ENCODE measurements around the gene AOAH. TPM values are rescaled to one million over a fixed set of nuclear protein-coding genes. Genes with fewer than 3 reads are reported as not detected.

The AOAH gene
- total and polyA plus RNA-seq, 2 donors from 2014 or later = 2.7 to 24.7 TPM

GRCh38 chr7:36614959-36615358, 109.3 kb downstream of the AOAH start:
- Histone ChIP-seq H3K4me3 (ENCODE audit: low read length in 3 of 3) (no peak overlapping the region), H3K9ac (ENCODE audit: low read length in 3 of 3) (no peak overlapping the region), H3K9me3 (ENCODE audit: control insufficient read depth in 2 of 3, insufficient read depth in 1 of 3, low read length in 3 of 3) (no peaks in the 10 kb centered on the region), H3K27ac (ENCODE audit: low read depth in 2 of 2, low read length in 2 of 2) (no peak overlapping the region), H3K36me3 (ENCODE audit: control insufficient read depth in 2 of 3, insufficient read depth in 3 of 3, low read length in 3 of 3) (no peaks in the 10 kb centered on the region), H3K27me3 (ENCODE audit: control insufficient read depth, insufficient read depth, low read length) (no peaks in the 10 kb centered on the region), H3K4me1 (ENCODE audit: control insufficient read depth in 2 of 3, insufficient read depth in 2 of 3, low read depth in 1 of 3, low read length in 3 of 3) (no peaks in the 10 kb centered on the region)
- intact Hi-C loops (cut with DNase I) = no loop called here
- FAIRE-seq (no peak), DNase-seq (no peak)
- TF ChIP-seq CTCF (IDR thresholded peaks at IDR 0.05; ENCODE audit: borderline replicate concordance, extremely low read depth, insufficient read depth) = no peak

- H3K27me3 ChIP-seq (ENCODE audit: control insufficient read depth, insufficient read depth, low read length) = no peaks in the 10 kb centered on the region
- no peaks in the 10 kb centered on the region for H3K36me3 ChIP-seq (ENCODE audit: control insufficient read depth in 2 of 3, insufficient read depth in 3 of 3, low read length in 3 of 3)
- no peak for DNase-seq
- H3K4me3 ChIP-seq (ENCODE audit: low read length in 3 of 3) = no peak overlapping the region
- no peak for TF ChIP-seq CTCF (IDR thresholded peaks at IDR 0.05; ENCODE audit: borderline replicate concordance, extremely low read depth, insufficient read depth)
- FAIRE-seq = no peak
- intact Hi-C loops (cut with DNase I) = no loop called here
- no peak overlapping the region for H3K9ac ChIP-seq (ENCODE audit: low read length in 3 of 3)
- no peaks in the 10 kb centered on the region for H3K9me3 ChIP-seq (ENCODE audit: control insufficient read depth in 2 of 3, insufficient read depth in 1 of 3, low read length in 3 of 3)
- no peaks in the 10 kb centered on the region for H3K4me1 ChIP-seq (ENCODE audit: control insufficient read depth in 2 of 3, insufficient read depth in 2 of 3, low read depth in 1 of 3, low read length in 3 of 3)
- no peak overlapping the region for H3K27ac ChIP-seq (ENCODE audit: low read depth in 2 of 2, low read length in 2 of 2)
Observed at GRCh38 chr7:36613031-36613614, 111.2 kb downstream of the AOAH start.

- DNase-seq (no peak), FAIRE-seq (no peak)
- Histone ChIP-seq H3K27ac (ENCODE audit: low read depth in 2 of 2, low read length in 2 of 2) (no peak overlapping the region), H3K4me1 (ENCODE audit: control insufficient read depth in 2 of 3, insufficient read depth in 2 of 3, low read depth in 1 of 3, low read length in 3 of 3) (no peaks in the 10 kb centered on the region), H3K27me3 (ENCODE audit: control insufficient read depth, insufficient read depth, low read length) (no peaks in the 10 kb centered on the region), H3K9me3 (ENCODE audit: control insufficient read depth in 2 of 3, insufficient read depth in 1 of 3, low read length in 3 of 3) (no peaks in the 10 kb centered on the region), H3K4me3 (ENCODE audit: low read length in 3 of 3) (no peak overlapping the region), H3K36me3 (ENCODE audit: control insufficient read depth in 2 of 3, insufficient read depth in 3 of 3, low read length in 3 of 3) (no peaks in the 10 kb centered on the region), H3K9ac (ENCODE audit: low read length in 3 of 3) (no peak overlapping the region)
- no peak for TF ChIP-seq CTCF (IDR thresholded peaks at IDR 0.05; ENCODE audit: borderline replicate concordance, extremely low read depth, insufficient read depth)
- intact Hi-C loops (cut with DNase I) = no loop called here
Observed at GRCh38 chr7:36611703-36612102, 112.6 kb downstream of the AOAH start.

- intact Hi-C loops (cut with DNase I) = no loop called here
- no peak overlapping the region for H3K9ac ChIP-seq (ENCODE audit: low read length in 3 of 3)
- no peaks in the 10 kb centered on the region for H3K27me3 ChIP-seq (ENCODE audit: control insufficient read depth, insufficient read depth, low read length)
- H3K4me1 ChIP-seq (ENCODE audit: control insufficient read depth in 2 of 3, insufficient read depth in 2 of 3, low read depth in 1 of 3, low read length in 3 of 3) = no peaks in the 10 kb centered on the region
- no peak overlapping the region for H3K27ac ChIP-seq (ENCODE audit: low read depth in 2 of 2, low read length in 2 of 2)
- no peaks in the 10 kb centered on the region for H3K9me3 ChIP-seq (ENCODE audit: control insufficient read depth in 2 of 3, insufficient read depth in 1 of 3, low read length in 3 of 3)
- no peaks in the 10 kb centered on the region for H3K36me3 ChIP-seq (ENCODE audit: control insufficient read depth in 2 of 3, insufficient read depth in 3 of 3, low read length in 3 of 3)
- FAIRE-seq (no peak), DNase-seq (no peak)
- H3K4me3 ChIP-seq (ENCODE audit: low read length in 3 of 3) = no peak overlapping the region
- TF ChIP-seq CTCF (IDR thresholded peaks at IDR 0.05; ENCODE audit: borderline replicate concordance, extremely low read depth, insufficient read depth) = no peak
Observed at GRCh38 chr7:36607721-36608095, 116.6 kb downstream of the AOAH start.

All from kidney (tissue), 14 donors.